RWPE2 (cell line): ENCODE data around the gene HHIPL1.

Experiments
- ATAC-seq: fragments of 200-7000 bp; cut with Tn5 transposase; 3 replicates; pipeline ENCODE4 v1.9.1; 2021; ENCODE audit warnings: low read depth
- DNase-seq: peaks from one replicate; pipeline ENCODE4 v3.0.0-alpha.2; 2020; ENCODE audit warnings: low spot score
- H3K27ac ChIP-seq: fragments of 450-650 bp; 2 replicates; pipeline ENCODE4 v1.5.1; 2017; ENCODE audit warnings: mild to moderate bottlenecking; ENCODE audit not compliant: poor library complexity, severe bottlenecking
- H3K27me3 ChIP-seq: fragments of 250-450 bp; sonication (Bioruptor Pico); 2 replicates; pipeline ENCODE4 v1.5.1; 2021; ENCODE audit warnings: mild to moderate bottlenecking, moderate library complexity; ENCODE audit not compliant: insufficient read depth, poor library complexity, severe bottlenecking
- H3K36me3 ChIP-seq: fragments of 250-450 bp; sonication (Bioruptor Pico); 2 replicates; pipeline ENCODE4 v1.5.1; 2020; ENCODE audit warnings: low read depth, mild to moderate bottlenecking, moderate library complexity
- H3K4me1 ChIP-seq: fragments of 250-450 bp; sonication (Bioruptor Pico); 2 replicates; pipeline ENCODE4 v1.5.1; 2021; ENCODE audit warnings: mild to moderate bottlenecking, moderate library complexity; ENCODE audit not compliant: insufficient read depth, poor library complexity, severe bottlenecking
- H3K4me3 ChIP-seq: fragments of 250-450 bp; sonication (Bioruptor Pico); 2 replicates; pipeline ENCODE4 v1.5.1; 2021; ENCODE audit warnings: mild to moderate bottlenecking, moderate library complexity; ENCODE audit not compliant: severe bottlenecking
- H3K9me3 ChIP-seq: fragments of 250-450 bp; sonication (Bioruptor Pico); 2 replicates; pipeline ENCODE4 v1.5.1; 2021; ENCODE audit warnings: mild to moderate bottlenecking, moderate library complexity; ENCODE audit not compliant: severe bottlenecking
- TF ChIP-seq, protein P1 (sequence below): fragments of 450-650 bp; IDR thresholded peaks from one replicate; pipeline ENCODE4 v1.5.1; 2017; ENCODE audit warnings: mild to moderate bottlenecking, moderate library complexity; ENCODE audit not compliant: poor library complexity, severe bottlenecking

The HHIPL1 gene

DNA sequence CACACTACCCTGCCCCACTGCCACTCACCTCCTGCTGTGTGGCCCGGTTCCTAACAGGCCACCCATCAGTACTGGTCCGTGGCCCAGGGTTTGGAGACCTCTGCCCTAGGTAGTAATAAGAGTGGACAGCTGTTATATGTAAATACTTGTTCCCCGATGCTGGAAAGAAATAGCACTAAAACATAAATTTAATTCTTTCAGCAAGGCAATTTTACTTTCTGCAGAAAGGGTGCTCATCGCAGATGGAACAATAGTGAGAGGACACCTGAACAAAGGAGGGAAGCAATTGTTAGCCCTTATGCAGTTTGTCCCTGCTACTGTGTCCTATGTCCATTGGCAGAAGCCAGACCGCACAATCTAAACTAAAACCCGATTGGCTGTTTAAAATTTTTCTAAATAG is 33.3 kb downstream of the HHIPL1 start:
- peaks cover 22% of the 10 kb centered on the region for H3K27me3 ChIP-seq
- TF ChIP-seq, protein P1, sequence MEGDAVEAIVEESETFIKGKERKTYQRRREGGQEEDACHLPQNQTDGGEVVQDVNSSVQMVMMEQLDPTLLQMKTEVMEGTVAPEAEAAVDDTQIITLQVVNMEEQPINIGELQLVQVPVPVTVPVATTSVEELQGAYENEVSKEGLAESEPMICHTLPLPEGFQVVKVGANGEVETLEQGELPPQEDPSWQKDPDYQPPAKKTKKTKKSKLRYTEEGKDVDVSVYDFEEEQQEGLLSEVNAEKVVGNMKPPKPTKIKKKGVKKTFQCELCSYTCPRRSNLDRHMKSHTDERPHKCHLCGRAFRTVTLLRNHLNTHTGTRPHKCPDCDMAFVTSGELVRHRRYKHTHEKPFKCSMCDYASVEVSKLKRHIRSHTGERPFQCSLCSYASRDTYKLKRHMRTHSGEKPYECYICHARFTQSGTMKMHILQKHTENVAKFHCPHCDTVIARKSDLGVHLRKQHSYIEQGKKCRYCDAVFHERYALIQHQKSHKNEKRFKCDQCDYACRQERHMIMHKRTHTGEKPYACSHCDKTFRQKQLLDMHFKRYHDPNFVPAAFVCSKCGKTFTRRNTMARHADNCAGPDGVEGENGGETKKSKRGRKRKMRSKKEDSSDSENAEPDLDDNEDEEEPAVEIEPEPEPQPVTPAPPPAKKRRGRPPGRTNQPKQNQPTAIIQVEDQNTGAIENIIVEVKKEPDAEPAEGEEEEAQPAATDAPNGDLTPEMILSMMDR: no peak
- H3K9me3 ChIP-seq: peaks cover 17% of the 10 kb centered on the region
- H3K4me1 ChIP-seq: no peaks in the 10 kb centered on the region
- H3K36me3 ChIP-seq: no peaks in the 10 kb centered on the region
- no peak overlapping the region for H3K4me3 ChIP-seq
- H3K27ac ChIP-seq: no peak overlapping the region
- DNase-seq: no peak
- ATAC-seq: no peak

DNA sequence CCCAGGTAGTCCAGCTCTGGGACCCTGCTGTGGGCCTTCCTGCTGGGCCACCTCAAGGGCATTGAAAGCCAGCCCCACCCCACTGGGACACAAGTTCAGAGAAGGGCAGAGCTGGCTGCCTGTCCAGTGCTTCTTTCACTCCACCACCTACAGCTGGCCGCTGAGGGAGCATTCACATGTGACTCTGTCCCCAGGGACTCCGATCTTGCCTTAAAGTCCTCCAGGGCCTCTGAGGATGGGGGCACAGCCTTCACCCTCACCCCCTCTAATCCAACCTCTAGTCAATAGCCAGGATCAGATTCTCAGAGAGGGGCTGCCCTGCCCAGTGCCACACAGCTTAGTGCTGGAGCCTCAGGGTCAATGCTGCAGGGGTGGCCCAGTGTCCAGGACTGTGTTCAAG is 34.2 kb downstream of the HHIPL1 start:
- Histone ChIP-seq H3K4me3 (no peak overlapping the region), H3K9me3 (peaks cover 17% of the 10 kb centered on the region), H3K27ac (no peak overlapping the region), H3K4me1 (no peaks in the 10 kb centered on the region), H3K36me3 (no peaks in the 10 kb centered on the region), H3K27me3 (peaks cover 21% of the 10 kb centered on the region)
- ATAC-seq: no peak
- TF ChIP-seq, protein P1: no peak
- DNase-seq: peak; percentile 61

DNA sequence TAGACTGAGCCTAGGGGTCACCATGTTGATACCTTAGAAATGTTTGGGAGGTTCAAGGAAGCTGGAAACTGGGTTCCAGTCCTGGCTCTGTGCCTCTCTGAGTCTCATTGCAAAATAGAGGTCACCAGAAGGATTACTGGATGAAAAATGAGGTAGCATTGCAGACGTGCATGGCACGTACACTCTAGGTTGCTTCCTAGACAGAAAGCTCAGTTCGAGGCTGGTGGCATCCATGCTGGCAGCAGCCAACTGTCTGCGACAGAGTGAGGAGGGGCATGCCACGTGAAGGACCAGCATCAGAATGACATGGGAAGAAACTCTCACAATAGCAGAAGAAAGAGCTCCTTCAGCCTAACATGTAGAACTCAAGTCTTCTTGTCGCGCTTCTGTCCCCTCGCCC is 34.6 kb downstream of the HHIPL1 start:
- no peak overlapping the region for H3K27ac ChIP-seq
- no peak overlapping the region for H3K4me3 ChIP-seq
- no peaks in the 10 kb centered on the region for H3K36me3 ChIP-seq
- H3K9me3 ChIP-seq: peaks cover 17% of the 10 kb centered on the region
- no peaks in the 10 kb centered on the region for H3K4me1 ChIP-seq
- H3K27me3 ChIP-seq: peaks cover 18% of the 10 kb centered on the region
- TF ChIP-seq, protein P1: no peak
- ATAC-seq: no peak
- no peak for DNase-seq

DNA sequence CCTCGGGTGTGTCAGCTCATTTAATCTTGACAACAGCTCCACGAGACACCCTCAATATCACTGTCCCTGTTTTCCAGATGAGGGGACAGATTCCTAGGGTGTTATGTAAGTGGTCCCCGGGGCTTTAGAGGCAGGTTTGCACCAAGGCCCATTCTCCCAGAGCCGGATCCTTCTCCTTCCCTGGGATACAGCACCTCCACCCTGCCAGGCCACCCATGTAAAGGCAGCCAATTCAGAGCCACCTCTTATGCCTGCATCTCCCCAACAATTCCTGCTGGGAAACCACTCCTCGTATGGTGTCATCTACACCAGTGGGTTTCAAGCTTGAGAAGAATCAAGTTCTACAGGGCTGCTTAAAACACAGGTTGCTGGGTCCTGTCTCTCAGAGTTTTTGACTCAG is 35.1 kb downstream of the HHIPL1 start:
- no peak overlapping the region for H3K27ac ChIP-seq
- peaks cover 14% of the 10 kb centered on the region for H3K27me3 ChIP-seq
- DNase-seq (no peak), ATAC-seq (no peak)
- H3K36me3 ChIP-seq: no peaks in the 10 kb centered on the region
- TF ChIP-seq, protein P1: no peak
- peaks cover 17% of the 10 kb centered on the region for H3K9me3 ChIP-seq
- no peaks in the 10 kb centered on the region for H3K4me1 ChIP-seq
- no peak overlapping the region for H3K4me3 ChIP-seq

DNA sequence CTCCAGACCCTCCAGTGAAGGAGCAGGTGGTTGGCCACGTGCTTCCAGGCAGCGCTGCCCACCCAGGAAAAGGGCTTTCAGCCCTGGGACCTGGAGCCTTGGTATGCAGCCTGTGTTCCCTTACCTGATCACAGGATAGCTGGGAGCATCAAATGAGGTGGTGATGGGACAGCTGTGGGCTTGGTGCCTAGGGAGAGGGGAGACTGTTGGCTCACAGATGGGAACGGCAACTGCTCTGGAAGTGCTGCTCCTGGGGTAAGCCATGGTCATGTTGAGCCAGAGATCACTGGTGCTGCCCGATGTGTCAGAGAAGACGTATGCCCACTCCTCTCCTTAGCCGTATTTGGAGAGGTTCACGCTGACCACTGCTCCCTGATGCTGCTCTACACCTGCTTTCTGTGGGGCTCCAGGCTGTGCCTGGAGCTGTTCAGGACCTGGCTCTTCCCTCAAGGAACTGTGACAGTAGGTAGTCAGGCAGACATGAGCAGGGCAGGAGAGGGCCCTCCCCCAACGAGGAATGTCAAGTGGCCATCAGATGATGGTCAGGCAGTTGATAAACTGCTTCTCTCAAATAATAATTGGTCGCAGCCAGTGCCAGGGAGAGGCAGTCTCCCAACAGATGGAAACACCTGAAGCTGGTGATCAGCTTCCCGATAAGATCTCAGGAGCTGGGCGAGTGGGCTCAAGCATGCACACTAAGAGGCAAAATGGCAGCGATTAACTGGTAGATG is 36.3 kb downstream of the HHIPL1 start:
- Histone ChIP-seq H3K27ac (no peak overlapping the region), H3K4me1 (no peaks in the 10 kb centered on the region), H3K27me3 (peaks cover 6% of the 10 kb centered on the region), H3K9me3 (peaks cover 17% of the 10 kb centered on the region), H3K36me3 (no peaks in the 10 kb centered on the region), H3K4me3 (no peak overlapping the region)
- TF ChIP-seq, protein P1: no peak
- DNase-seq (no peak), ATAC-seq (no peak)
